Measurements from ENCODE around the gene STEAP4. TPM values are rescaled to one million over a fixed set of nuclear protein-coding genes. Genes with fewer than 3 reads are reported as not detected.
A peak's percentile ranks its signal among the peaks of the same experiment; 100 is the strongest.

The STEAP4 gene
- total RNA-seq, 1 donor from 2014 or later: 15.7 TPM

DNA sequence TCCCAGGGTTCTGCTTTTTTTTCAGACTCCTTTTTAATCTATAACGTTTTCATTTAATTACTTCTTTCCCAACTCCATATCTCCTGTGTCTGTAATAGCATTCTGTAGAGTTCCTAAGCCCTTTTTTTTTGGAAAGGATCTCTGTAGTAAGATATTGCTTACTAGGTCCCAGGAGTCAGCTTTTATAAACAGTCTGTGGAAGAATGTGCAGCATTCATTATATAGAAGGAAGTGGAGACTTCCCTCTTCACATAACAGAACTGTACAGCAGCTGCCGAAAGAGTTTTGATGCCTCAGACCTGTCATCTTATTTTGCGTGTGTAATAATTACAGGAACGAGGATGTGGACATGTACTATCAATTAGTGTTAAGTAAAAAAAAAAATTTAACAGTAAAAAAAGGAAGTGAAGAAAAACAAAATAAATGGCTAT, 7.4 kb upstream of the STEAP4 start:
- Histone ChIP-seq H3K4me3 (no peak overlapping the region), H3K27ac (replicated peaks) (peak overlapping the region; percentile 81), H3K27me3 (ENCODE audit: low read depth) (no peaks in the 10 kb centered on the region), H3K36me3 (no peaks in the 10 kb centered on the region), H3K4me1 (peaks cover 61% of the 10 kb centered on the region), H3K9me3 (replicated peaks) (no peaks in the 10 kb centered on the region)
- intact Hi-C loops (cut with micrococcal nuclease): no loop called here
- DNase-seq: no peak
- TF ChIP-seq, protein P1, sequence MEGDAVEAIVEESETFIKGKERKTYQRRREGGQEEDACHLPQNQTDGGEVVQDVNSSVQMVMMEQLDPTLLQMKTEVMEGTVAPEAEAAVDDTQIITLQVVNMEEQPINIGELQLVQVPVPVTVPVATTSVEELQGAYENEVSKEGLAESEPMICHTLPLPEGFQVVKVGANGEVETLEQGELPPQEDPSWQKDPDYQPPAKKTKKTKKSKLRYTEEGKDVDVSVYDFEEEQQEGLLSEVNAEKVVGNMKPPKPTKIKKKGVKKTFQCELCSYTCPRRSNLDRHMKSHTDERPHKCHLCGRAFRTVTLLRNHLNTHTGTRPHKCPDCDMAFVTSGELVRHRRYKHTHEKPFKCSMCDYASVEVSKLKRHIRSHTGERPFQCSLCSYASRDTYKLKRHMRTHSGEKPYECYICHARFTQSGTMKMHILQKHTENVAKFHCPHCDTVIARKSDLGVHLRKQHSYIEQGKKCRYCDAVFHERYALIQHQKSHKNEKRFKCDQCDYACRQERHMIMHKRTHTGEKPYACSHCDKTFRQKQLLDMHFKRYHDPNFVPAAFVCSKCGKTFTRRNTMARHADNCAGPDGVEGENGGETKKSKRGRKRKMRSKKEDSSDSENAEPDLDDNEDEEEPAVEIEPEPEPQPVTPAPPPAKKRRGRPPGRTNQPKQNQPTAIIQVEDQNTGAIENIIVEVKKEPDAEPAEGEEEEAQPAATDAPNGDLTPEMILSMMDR (IDR thresholded peaks at IDR 0.05; ENCODE audit: borderline replicate concordance): no peak

DNA sequence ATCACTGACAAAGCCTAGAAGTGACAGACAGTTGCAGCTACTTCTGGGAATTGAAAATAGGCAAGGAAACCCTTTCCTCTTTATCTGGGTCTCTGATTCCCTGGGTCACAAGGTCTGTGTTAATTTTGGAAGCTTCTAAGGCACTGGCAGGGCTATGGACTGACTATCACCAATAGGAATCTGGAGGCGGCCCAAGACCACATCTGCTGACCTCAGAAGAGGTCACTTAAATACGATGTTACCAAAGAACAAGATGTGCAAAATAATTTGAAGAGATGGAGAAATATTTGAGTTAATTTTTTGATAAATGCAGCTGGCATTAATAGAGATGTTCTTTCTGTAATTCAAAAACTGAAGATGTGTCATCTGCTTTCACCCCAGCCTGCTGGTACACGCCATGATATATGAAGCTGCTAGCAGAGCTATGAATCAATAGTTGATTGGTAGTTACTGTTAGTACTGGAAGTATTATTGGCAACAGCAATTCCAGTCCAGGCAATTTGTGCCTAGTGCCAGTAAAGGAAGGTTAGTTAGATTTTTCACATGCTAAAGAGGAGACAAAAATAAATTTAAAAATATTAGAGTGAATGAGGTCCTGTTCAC, 5.5 kb upstream of the STEAP4 start:
- peak overlapping the region; percentile 11 for H3K4me3 ChIP-seq
- intact Hi-C loops (cut with micrococcal nuclease): no loop called here
- no peaks in the 10 kb centered on the region for H3K27me3 ChIP-seq (ENCODE audit: low read depth)
- H3K27ac ChIP-seq (replicated peaks): peak overlapping the region; percentile 81
- peaks cover 57% of the 10 kb centered on the region for H3K4me1 ChIP-seq
- no peaks in the 10 kb centered on the region for H3K36me3 ChIP-seq
- DNase-seq: peak; percentile 84
- H3K9me3 ChIP-seq (replicated peaks): no peaks in the 10 kb centered on the region
- TF ChIP-seq, protein P1 (IDR thresholded peaks at IDR 0.05; ENCODE audit: borderline replicate concordance): no peak

DNA sequence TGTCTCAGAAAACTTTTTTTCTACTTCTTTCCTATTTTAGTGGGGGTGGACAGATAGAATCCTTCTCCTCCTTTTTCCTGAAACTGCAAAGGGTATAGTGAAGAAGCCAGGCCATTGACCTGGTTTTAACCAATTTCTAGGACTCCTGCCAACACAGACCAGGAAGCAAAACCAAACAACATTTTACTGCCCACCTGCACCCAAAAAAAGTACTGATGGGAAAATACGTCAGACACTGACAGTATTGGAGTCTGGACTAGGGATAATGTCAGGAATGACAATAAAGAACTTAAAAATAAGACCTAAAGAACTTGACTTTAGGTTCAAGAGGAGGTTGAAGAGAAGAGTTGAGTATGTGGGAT, 5.0 kb upstream of the STEAP4 start:
- intact Hi-C loops (cut with micrococcal nuclease): no loop called here
- Histone ChIP-seq H3K4me1 (peaks cover 59% of the 10 kb centered on the region), H3K27me3 (ENCODE audit: low read depth) (no peaks in the 10 kb centered on the region), H3K4me3 (peak overlapping the region; percentile 11), H3K36me3 (no peaks in the 10 kb centered on the region), H3K27ac (replicated peaks) (peak overlapping the region; percentile 81), H3K9me3 (replicated peaks) (no peaks in the 10 kb centered on the region)
- DNase-seq: no peak
- TF ChIP-seq, protein P1 (IDR thresholded peaks at IDR 0.05; ENCODE audit: borderline replicate concordance): no peak

DNA sequence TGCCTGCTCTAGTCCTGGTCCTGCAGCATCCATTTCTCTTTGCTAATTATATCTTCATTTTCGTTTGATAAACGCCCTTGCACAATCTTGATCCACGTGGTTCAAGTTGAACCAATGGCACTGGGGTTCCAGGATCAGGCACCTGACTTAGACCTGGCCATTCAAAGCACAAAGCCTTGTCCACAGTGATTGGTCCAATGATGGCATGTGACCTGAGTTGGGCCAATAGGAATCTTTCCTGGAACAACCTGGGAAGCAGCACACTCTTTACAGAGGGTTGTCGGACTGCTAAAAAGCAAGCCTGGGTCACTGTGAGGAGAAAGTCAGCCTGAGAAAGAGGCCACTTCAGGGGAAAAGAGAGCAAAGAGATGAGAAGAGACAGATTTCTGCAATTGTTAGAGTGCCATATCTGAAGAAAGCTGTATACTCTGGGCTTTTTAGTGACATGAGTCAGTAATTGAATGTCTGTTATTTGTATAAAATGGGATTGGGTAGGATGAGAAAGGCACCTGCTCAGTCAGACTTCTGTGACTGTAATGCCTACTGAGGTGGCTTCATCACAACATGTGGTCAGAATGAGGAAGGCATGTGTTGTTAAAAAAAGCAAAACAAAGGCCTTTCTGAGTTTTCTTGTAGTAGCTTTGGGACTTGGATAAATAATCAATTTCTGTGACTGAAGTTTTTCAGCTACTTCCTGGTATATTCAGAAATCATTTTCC, 4.4 kb upstream of the STEAP4 start:
- intact Hi-C loops (cut with micrococcal nuclease): no loop called here
- TF ChIP-seq, protein P1 (IDR thresholded peaks at IDR 0.05; ENCODE audit: borderline replicate concordance): no peak
- Histone ChIP-seq H3K36me3 (no peaks in the 10 kb centered on the region), H3K27me3 (ENCODE audit: low read depth) (no peaks in the 10 kb centered on the region), H3K4me3 (no peak overlapping the region), H3K9me3 (replicated peaks) (no peaks in the 10 kb centered on the region), H3K27ac (replicated peaks) (peak overlapping the region; percentile 81), H3K4me1 (peaks cover 64% of the 10 kb centered on the region)
- DNase-seq: no peak

DNA sequence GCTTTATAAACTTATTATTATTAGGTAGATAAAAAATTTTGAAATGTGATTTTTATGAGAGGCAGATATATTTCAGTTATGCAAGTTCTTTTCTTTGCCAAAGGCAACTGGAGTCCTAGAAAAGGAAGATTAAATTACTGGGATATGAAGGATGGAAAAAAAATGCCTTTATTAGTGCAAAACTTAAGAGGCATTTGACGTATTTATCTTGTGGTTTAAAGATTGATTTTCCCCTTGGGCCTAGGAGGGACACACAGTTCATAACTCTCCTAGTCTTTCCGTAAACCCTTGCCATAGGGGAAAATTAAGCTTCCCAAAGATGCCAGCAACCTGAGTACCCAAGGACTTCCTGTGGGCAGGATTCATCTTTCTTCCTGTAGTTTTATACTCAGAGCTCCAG, 3.1 kb upstream of the STEAP4 start:
- Histone ChIP-seq H3K36me3 (no peaks in the 10 kb centered on the region), H3K4me1 (peaks cover 65% of the 10 kb centered on the region)
- TF ChIP-seq, protein P1 (IDR thresholded peaks at IDR 0.05; ENCODE audit: borderline replicate concordance): no peak

More for the DNA sequence above, 3.1 kb upstream of the STEAP4 start:
- no peak for DNase-seq
- H3K4me3 ChIP-seq: no peak overlapping the region
- H3K9me3 ChIP-seq (replicated peaks): no peaks in the 10 kb centered on the region
- peak overlapping the region; percentile 81 for H3K27ac ChIP-seq (replicated peaks)
- no peaks in the 10 kb centered on the region for H3K27me3 ChIP-seq (ENCODE audit: low read depth)
- intact Hi-C loops (cut with micrococcal nuclease): no loop called here
